Measurements from ENCODE around the gene SP6. TPM values are rescaled to one million over a fixed set of nuclear protein-coding genes. Genes with fewer than 3 reads are reported as not detected.

SP6 gene
- total RNA-seq, 1 experiment from 2014 or later = 0.05 TPM

DNA sequence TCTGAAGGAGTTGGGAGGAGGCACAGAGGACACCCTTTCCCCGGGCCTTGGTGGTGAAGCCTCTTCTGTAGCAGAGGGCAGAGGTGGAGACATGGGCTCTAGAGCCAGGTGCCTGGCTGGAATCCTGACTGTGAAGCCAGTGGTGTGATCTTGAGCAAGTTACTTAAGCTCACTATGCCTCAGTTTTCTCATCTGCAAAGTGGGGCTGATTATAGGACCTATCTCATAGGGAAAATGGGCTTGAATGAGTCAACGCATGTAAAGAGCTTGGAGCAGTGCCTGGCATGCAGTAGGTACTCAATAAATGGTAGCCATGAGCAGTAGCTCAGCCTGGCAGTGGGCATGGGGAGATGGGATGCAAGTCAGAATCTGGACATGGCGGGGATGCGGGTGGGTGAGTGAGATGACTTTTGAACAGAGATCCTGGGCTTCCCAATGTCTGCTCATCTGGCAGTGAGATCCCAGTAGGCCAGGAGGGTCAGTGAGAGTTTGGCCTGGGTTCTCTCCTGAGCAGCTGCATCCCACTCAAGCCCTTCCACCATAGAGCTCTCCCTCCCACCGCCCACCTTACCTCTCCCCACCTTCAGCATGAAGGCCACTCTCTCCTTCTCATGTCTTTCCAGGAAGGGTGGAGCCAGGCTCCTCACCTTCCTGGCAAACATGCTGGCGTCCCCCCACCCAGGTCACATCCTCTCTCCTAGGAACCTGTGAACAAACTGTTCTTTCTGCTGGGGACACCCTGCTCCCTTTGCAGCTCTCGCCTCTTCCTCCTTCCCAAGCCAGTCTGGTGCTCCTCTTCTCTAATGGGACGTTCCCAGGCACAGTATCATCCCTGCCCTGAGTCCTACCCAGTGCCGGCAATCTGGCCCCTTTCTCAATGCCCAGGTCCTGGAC lies 32.0 kb upstream of the SP6 start:
- in situ Hi-C loops (cut with HindIII; ENCODE audit: low pct_unique_long_range_greater_than_20kb, low sequenced_read_pairs) = no loop called here
- no peak for DNase-seq (ENCODE audit: low read depth, low spot score)

DNA sequence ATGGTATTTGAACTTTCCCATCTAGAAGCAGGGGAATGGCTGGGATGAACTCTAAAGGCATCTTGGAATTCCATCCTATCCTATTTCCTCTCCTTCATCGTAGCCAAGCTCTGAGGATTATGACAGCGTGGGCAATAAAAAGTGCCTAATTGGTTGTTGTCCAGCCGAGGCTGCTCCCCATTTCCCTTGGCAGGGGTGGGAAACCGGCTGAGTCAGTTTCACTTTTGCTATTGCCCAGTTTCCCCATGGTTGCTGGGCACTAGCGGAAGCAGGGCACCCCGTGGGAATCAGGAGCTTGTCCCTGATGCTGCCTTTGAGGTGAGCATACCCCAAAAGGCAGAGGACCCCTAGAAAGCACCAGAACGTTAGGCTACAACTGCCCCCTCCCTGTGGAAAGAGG lies 31.3 kb upstream of the SP6 start:
- in situ Hi-C loops (cut with HindIII; ENCODE audit: low pct_unique_long_range_greater_than_20kb, low sequenced_read_pairs) = no loop called here

DNA sequence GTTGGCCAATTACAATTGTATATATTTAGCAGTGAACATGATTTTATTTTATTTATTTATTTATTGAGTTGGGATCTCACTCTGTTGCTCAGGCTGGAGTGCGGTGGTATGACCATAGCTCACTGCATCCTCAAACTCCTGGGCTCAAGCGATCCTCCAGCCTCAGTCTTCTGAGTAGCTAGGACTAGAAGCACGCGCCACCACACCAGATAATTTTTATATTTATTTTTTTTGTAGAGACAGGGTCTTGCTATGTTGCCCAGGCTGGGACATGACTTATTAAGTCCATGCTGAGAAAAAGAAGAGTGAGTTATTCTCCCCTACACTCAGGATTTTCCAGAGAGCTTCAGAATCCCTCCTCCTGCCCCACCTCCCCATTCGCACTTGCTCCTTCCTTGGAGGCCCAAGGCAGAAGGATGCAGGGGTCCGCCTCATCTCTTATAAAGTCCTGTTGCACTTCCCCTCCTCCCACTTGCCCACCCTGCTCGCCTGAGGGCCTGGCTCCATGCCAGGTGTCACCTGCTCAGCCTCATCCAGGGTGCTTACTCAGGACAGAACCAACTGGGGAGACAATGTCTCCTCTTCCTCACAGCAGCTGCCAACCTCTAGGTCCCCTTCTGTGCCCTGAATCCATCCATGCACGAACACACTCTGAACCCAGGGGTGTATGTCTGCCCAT lies 29.0 kb upstream of the SP6 start:
- in situ Hi-C loops (cut with HindIII; ENCODE audit: low pct_unique_long_range_greater_than_20kb, low sequenced_read_pairs) = no loop called here
- no peak for DNase-seq (ENCODE audit: low read depth, low spot score)

More for the DNA sequence above, 31.3 kb upstream of the SP6 start:
- no peak for DNase-seq (ENCODE audit: low read depth, low spot score)

DNA sequence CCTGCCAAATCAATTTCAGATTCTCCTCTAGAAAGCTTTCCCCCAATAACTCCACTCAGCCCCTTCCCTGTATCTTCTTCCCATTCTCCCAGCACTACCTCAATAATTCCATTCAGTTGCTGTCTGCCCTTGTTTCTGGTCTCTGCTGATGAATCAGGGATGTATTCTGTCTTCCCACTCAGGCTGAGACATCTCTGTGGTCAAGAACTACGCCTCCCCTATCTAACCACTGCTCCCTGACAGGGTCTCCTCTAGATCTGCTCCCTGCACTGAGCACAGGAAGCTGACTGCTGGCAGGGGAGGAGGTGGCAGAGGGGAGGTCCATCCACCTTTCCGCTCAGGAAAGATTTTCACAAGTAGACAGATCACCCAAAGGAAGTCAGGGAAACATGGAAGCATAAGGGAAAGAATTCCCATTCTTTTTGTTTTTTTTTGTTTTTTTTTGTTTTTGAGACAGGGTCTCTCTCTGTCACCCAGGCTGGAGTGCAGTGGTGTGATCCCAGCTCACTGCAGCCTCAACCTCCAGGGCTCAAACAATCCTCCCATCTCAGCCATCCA lies 28.1 kb upstream of the SP6 start:
- in situ Hi-C loops (cut with HindIII; ENCODE audit: low pct_unique_long_range_greater_than_20kb, low sequenced_read_pairs) = no loop called here
- no peak for DNase-seq (ENCODE audit: low read depth, low spot score)

DNA sequence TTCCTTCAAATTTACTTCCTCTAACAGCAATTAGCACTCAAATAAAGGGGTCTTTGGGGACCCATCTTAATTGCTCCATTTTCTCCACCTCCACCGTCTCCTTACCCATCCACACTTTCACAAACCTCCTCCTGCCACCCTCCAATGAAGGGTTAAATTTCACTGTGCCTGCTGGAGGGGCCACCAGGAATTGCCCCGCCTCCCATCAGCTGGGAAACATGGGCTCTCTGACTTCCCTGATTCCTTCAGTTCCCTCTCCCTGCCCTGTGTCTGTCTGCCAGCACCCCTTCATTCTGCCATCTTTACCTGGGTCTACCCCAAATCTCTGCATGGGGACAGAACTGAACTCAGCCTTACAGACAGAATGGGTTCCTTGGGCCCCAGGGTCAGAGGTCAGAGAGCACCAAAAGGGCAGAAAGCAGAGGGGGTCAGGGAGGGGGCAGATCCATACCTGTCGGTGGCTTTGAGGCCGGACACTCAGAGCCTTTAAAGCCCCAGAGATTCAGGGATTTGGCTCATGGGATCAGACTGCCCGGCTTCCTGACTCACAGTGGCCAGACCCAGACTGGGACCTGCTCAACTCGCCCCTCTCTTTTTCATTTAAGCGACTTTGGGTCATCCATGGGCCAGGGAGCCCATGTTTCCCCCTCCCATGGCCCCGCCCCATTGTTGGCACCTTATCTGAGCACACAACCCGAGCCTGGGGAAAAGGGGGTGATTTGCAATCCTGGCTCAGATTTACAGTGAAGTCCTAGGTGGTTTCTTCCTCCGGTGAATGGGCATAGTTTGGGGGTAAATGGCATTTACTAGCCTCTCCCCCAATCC lies 27.5 kb upstream of the SP6 start:
- no peak for DNase-seq (ENCODE audit: low read depth, low spot score)
- in situ Hi-C loops (cut with HindIII; ENCODE audit: low pct_unique_long_range_greater_than_20kb, low sequenced_read_pairs) = no loop called here

DNA sequence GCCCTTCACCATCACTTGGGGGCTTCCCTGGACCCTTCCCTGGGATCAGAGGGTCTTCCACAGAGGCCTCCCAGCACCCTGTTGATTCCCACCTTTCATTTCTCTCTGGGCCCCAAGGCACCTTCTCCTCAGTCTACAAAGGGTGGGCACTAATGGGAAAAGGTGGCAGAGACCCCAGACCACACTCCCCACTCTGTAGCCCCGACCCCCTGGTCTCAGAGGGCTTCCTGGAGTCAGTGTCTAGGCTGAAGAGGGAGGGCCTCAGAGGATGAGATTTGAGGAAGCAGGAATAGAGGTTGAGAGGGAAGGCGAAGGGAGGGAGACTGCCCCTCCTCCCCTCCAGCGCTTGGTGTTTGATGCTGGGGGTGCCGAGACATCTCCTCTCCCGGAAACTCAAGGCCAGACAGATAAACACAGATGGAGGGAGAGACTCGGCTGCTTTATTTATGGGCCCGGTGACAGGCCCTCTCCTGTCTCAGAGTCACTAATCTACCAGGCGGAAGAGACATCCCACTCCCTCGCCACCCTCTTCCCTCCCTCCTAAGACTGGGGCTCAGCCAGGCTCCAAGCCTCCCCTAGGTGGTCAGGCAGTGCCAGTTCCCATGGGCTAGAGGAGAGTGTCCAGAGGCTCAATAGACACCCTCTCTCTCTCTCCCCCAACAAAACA lies 26.5 kb upstream of the SP6 start:
- no peak for DNase-seq (ENCODE audit: low read depth, low spot score)
- in situ Hi-C loops (cut with HindIII; ENCODE audit: low pct_unique_long_range_greater_than_20kb, low sequenced_read_pairs) = no loop called here

DNA sequence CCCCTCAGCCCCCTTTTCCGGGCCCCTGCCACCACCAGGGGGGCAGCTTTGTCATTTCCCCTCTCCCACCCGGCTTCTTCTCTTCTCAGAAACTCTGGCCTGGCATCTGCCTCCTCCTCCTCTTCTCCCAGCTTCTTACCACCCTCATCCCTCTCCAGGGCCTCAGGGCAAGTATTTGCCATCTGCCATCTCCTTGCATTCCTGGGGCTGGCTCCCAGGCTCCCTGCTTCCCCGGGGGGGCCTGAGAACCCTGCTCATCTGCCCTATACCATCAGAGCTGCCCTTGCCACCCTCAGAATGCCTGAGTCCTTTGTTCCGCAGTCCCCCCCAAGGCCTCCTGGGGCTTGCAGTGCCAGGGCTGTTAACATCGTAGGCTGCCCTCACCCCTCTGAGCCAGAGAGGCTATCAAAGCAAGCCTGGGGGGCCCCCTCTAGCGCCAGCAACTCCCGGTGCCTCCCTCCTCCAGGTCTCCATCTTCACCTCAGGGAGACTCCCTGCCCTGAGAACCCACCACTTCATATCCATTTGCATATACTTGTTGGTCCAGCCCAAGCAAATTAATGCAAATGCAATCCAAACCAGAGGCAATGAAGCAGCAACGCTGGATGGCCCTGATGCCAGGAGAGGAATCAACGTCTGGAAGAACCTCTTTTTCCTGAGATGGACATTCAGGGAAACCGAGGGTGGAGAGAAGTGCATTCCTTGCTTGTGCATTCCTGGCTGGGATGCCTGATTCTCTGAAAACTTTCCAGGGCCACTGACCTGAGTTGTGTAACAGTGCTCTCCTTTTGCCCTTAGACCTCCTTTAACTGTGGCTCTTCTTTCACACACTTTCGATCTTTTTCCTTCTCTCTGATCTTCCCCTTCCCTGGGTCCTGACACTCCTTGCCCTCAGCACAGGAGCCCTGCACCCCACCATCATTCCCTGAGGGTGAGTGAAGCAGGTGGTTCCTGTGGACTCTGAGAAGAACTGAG lies 24.3 kb upstream of the SP6 start:
- in situ Hi-C loops (cut with HindIII; ENCODE audit: low pct_unique_long_range_greater_than_20kb, low sequenced_read_pairs) = no loop called here
- no peak for DNase-seq (ENCODE audit: low read depth, low spot score)

DNA sequence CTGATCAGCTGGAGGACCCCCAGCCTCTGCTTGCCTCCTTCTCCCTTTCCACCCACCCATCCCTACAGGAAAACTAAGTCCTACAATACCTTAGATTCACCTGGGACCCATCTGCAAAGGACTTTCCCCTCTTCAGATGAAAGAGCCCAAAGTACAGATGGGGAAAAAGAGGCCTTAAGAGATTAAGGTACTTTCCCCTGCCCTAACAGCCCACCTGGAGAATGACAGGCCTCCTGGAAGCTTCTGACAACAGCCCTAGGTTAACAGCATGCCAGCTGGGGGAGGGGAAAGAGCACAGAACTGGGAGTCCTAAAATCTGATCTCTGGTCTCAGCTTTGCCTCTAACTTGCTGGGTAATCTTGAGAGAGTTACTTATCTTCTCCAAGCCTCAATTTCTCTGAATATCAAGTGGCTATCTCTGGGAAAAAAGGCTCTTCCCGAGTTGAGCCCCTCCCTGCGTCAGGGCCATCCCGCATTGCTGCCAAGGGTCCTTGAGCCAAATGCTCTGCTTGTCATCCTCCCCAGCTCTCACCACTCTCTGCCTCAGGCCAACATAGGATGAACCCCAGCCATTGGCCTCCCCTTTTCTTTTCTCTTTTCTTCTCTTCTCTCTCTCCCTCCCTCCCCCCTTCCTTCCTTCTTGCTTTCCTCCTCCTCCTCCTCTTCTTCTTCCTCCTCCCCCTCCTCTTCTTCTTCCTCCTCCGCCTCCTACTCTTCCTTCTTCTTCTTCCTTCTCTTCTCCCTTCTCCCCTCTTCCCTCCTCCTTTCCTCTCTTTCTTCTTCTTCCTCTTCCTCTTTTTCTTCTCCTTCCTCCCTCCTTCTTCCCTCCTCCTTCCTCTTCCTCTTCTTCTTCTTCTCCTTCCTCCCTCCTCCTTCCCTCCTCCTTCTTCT lies 22.5 kb upstream of the SP6 start:
- no peak for DNase-seq (ENCODE audit: low read depth, low spot score)
- in situ Hi-C loops (cut with HindIII; ENCODE audit: low pct_unique_long_range_greater_than_20kb, low sequenced_read_pairs) = no loop called here

DNA sequence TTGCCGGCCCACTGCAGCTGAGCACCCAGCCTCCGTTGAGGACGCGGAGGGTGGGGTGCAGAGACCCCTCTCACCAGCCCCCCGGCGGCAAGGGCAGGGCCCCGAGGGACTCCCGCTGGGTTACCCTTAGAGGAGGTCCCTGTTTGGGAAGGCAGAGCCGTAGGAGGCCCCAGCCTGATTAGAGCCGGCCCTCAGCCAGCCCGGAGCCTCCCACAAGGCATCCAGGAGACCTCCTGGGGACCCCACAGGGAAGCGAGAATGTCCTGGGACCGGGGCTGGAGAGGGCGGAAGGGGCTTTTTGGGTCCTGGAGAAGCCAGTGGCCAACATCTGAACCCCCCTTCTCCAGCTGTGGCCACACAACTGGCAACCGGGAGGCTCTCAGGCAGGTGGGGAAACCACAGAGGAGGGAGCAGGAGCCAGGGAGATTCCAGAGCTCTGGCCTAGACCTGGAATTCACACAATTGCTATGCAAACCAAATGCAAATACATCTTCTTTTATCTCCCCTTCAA lies 21.7 kb upstream of the SP6 start:
- DNase-seq (ENCODE audit: low read depth, low spot score) = no peak
- in situ Hi-C loops (cut with HindIII; ENCODE audit: low pct_unique_long_range_greater_than_20kb, low sequenced_read_pairs) = no loop called here

DNA sequence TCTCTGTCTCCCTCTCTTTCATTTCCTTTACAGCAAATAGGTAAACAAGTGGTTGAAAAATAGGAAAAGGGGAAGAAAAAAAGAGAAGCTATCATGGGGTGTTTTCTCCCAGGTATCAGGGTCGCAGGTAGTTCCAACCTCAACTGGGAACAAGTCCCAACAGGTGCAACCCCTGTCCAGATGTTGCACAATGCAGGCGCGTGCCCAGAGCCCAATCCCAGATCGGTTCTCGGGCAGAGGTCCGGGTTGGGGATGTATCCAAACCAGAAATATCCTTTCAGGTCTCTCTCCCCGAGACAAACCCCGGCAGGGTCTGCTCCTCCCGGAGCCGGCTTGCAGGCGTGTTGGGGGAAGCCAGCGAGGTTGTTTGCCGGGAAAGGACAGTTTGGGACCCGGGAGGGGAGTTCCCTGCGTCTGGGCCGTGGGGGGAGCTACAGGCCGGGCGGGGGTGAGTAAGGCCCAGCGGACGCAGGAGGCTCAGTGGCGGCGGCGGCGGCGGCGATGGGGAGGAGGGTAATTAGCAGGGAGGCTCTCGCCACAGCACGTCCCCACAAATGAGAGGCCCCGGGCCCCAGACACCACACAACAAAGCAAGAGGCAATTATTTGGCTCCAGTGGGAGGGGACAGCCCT lies 21.2 kb upstream of the SP6 start:
- in situ Hi-C loops (cut with HindIII; ENCODE audit: low pct_unique_long_range_greater_than_20kb, low sequenced_read_pairs) = no loop called here
- no peak for DNase-seq (ENCODE audit: low read depth, low spot score)

DNA sequence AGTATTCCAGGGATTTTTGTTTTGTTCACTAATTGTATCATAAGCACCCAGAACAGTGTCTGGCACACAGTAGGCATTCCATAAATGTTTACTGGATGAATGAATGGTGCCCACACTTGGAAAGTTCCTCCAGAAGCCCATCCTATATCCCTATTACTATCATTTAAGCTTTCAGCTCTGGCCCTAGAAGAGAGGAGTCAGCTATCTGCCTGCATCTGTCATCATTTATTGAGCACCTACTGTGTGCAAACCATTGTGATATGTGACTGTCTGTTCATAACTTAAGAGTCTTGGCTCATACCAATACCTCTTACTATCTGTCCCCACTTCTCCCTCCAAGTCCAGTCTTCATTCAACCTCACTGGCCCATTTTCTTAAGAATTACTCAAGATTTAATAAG lies 20.1 kb upstream of the SP6 start:
- in situ Hi-C loops (cut with HindIII; ENCODE audit: low pct_unique_long_range_greater_than_20kb, low sequenced_read_pairs) = no loop called here
- DNase-seq (ENCODE audit: low read depth, low spot score) = no peak

DNA sequence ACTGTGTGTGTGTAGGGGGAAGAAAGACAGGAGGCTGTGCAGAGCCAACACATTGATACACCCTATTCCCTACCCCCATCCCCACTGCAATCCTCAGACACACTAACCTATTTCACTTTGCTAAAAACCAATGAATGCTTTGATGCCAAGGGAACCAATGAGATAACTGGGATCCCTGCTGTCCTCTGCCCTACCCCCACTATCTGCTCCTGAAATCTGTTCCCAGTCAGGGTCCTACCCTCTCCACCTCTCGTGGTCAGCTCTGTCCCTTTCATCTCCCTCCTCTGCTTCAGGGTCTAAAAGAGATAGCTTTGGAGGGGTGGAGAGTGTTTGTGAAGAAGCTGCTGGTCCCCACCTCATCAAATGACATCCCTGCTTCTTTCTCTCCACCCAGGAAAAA lies 19.1 kb upstream of the SP6 start:
- in situ Hi-C loops (cut with HindIII; ENCODE audit: low pct_unique_long_range_greater_than_20kb, low sequenced_read_pairs) = no loop called here
- no peak for DNase-seq (ENCODE audit: low read depth, low spot score)

DNA sequence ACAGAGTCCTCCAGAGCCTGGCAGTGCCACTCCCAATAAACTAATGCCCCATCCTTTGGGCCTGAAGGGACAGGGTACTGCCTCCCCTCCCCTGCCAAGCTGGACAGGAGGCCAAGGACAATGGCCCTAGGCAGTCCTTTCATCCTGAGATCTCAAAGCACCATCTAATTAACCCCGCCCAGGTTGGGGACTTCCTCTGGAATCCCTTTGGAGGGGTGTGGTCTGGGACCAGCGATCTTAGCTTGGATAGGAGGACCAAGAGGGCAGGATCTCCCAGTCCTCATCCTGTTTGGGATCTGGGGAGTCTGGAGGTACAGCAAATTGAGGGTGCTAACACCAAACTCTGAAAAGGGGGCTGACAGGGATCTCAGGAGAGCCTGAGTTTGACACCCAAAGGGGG lies 18.2 kb upstream of the SP6 start:
- in situ Hi-C loops (cut with HindIII; ENCODE audit: low pct_unique_long_range_greater_than_20kb, low sequenced_read_pairs) = no loop called here
- DNase-seq (ENCODE audit: low read depth, low spot score) = no peak

DNA sequence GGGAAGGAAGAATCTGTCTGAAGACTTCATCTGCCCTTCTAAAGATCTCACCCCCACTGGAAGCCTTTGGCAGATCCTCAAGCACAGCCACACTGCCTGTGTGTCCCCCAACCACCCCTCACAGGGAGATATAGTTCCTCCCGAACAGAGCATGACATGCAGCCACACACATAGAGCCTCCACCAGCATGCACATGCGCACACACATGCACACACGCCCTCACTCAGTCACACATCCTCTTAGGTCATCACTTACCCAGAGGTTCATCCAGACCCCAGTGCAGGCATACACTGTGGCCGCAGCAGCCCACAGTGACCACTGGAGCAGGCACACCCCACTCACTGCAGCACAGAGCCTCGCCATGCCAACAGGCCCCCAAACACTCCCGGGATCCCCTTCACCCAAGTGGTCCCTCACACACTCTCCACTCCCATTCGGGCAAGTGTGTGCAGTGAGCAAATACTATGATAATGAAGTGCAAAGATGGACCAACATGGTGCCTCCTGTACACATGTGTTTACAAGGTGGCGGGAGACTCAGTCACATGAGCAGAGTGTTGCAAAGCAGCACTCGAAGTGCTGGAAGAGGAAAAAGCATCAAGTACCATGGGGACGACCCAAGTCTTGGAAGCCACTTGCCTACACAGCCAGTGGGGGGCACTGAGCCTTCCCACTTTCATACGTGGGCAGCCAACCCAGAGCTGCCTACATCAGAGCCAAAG lies 17.0 kb upstream of the SP6 start:
- no peak for DNase-seq (ENCODE audit: low read depth, low spot score)
- in situ Hi-C loops (cut with HindIII; ENCODE audit: low pct_unique_long_range_greater_than_20kb, low sequenced_read_pairs) = no loop called here

Data from SK-MEL-5 (cell line).